Measurements from ENCODE around the gene AHCTF1.

- TF ChIP-seq, protein P1, sequence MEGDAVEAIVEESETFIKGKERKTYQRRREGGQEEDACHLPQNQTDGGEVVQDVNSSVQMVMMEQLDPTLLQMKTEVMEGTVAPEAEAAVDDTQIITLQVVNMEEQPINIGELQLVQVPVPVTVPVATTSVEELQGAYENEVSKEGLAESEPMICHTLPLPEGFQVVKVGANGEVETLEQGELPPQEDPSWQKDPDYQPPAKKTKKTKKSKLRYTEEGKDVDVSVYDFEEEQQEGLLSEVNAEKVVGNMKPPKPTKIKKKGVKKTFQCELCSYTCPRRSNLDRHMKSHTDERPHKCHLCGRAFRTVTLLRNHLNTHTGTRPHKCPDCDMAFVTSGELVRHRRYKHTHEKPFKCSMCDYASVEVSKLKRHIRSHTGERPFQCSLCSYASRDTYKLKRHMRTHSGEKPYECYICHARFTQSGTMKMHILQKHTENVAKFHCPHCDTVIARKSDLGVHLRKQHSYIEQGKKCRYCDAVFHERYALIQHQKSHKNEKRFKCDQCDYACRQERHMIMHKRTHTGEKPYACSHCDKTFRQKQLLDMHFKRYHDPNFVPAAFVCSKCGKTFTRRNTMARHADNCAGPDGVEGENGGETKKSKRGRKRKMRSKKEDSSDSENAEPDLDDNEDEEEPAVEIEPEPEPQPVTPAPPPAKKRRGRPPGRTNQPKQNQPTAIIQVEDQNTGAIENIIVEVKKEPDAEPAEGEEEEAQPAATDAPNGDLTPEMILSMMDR (IDR thresholded peaks at IDR 0.05) = no peak
- no peak for TF ChIP-seq SMAD3 (CRISPR knock-in tag; IDR thresholded peaks at IDR 0.05; ENCODE audit: borderline replicate concordance)
Measured at GRCh38 chr1:246978785-246979184, 47.0 kb upstream of the AHCTF1 start.

All from WTC11 (cell line).